Measurements from ENCODE around the gene CHCHD3. TPM values are rescaled to one million over a fixed set of nuclear protein-coding genes. Genes with fewer than 3 reads are reported as not detected.

The CHCHD3 gene
- polyA plus RNA-seq, 1 donor (not counting 4 experiments of a cell fraction or from before 2014, with no cell fraction given) = 59.2 TPM

- H2AFZ ChIP-seq (ENCODE audit: control insufficient read depth, low read length) = no peak overlapping the region
- no peaks in the 10 kb centered on the region for H3K9me3 ChIP-seq (ENCODE audit: control insufficient read depth, low read depth, low read length)
- no peaks in the 10 kb centered on the region for H3K9me1 ChIP-seq (ENCODE audit: control insufficient read depth, extremely low read depth, insufficient read depth, low read length)
- FAIRE-seq = no peak
- no peak overlapping the region for H3K4me2 ChIP-seq (ENCODE audit: control insufficient read depth, extremely low read depth, insufficient read depth, low read depth, low read length)
- H3K79me2 ChIP-seq (ENCODE audit: control insufficient read depth, insufficient read depth, low read length) = no peaks in the 10 kb centered on the region
- no peaks in the 10 kb centered on the region for H3K27me3 ChIP-seq (ENCODE audit: control insufficient read depth, extremely low read depth, insufficient read depth, low read length)
- H3K4me3 ChIP-seq (ENCODE audit: control insufficient read depth in 2 of 3, extremely low read depth in 1 of 3, insufficient read depth in 2 of 3, low read depth in 1 of 3, low read length in 3 of 3) = no peak overlapping the region
- H4K20me1 ChIP-seq (ENCODE audit: control insufficient read depth, extremely low read depth, insufficient read depth, low read length) = no peaks in the 10 kb centered on the region
- H3K36me3 ChIP-seq (ENCODE audit: control insufficient read depth in 2 of 2, extremely low read depth in 1 of 2, insufficient read depth in 2 of 2, low read length in 2 of 2) = no peaks in the 10 kb centered on the region
- no peak overlapping the region for H3K27ac ChIP-seq (ENCODE audit: control insufficient read depth, insufficient read depth, low read length)
- no peak for DNase-seq (ENCODE audit: low read depth, low spot score)
- no peaks in the 10 kb centered on the region for H3K4me1 ChIP-seq (ENCODE audit: control insufficient read depth, extremely low read depth, insufficient read depth, low read length)
- dilution Hi-C loops (cut with MboI; ENCODE audit: extremely low pct_ligation_motif_present, low sequenced_read_pairs) = no loop called here
- TF ChIP-seq EZH2 (IDR thresholded peaks at IDR 0.05; ENCODE audit: low read length) (no peak), CTCF (optimal IDR thresholded peaks at IDR 0.05 in 1 of 3, IDR thresholded peaks at IDR 0.05 in 1 of 3, conservative IDR thresholded peaks at IDR 0.05 in 1 of 3; ENCODE audit: extremely low read depth in 1 of 3, insufficient read depth in 2 of 3, low read length in 3 of 3) (no peak)
- no peak overlapping the region for H3K9ac ChIP-seq (ENCODE audit: control insufficient read depth, extremely low read depth, insufficient read depth, low read length)
These were observed 253.4 kb downstream of the CHCHD3 start for GRCh38 chr7:132828502-132828901.

GRCh38 chr7:132825932-132826835, 255.7 kb downstream of the CHCHD3 start:
- H3K27ac ChIP-seq (ENCODE audit: control insufficient read depth, insufficient read depth, low read length) = no peak overlapping the region
- no peaks in the 10 kb centered on the region for H3K4me1 ChIP-seq (ENCODE audit: control insufficient read depth, extremely low read depth, insufficient read depth, low read length)
- dilution Hi-C loops (cut with MboI; ENCODE audit: extremely low pct_ligation_motif_present, low sequenced_read_pairs) = no loop called here
- H2AFZ ChIP-seq (ENCODE audit: control insufficient read depth, low read length) = no peak overlapping the region
- no peaks in the 10 kb centered on the region for H3K9me3 ChIP-seq (ENCODE audit: control insufficient read depth, low read depth, low read length)
- no peak for TF ChIP-seq CTCF (optimal IDR thresholded peaks at IDR 0.05 in 1 of 3, IDR thresholded peaks at IDR 0.05 in 1 of 3, conservative IDR thresholded peaks at IDR 0.05 in 1 of 3; ENCODE audit: extremely low read depth in 1 of 3, insufficient read depth in 2 of 3, low read length in 3 of 3)
- no peak for TF ChIP-seq EZH2 (IDR thresholded peaks at IDR 0.05; ENCODE audit: low read length)
- H3K9me1 ChIP-seq (ENCODE audit: control insufficient read depth, extremely low read depth, insufficient read depth, low read length) = no peaks in the 10 kb centered on the region
- no peak overlapping the region for H3K4me3 ChIP-seq (ENCODE audit: control insufficient read depth in 2 of 3, extremely low read depth in 1 of 3, insufficient read depth in 2 of 3, low read depth in 1 of 3, low read length in 3 of 3)
- H4K20me1 ChIP-seq (ENCODE audit: control insufficient read depth, extremely low read depth, insufficient read depth, low read length) = no peaks in the 10 kb centered on the region
- no peak for FAIRE-seq
- H3K4me2 ChIP-seq (ENCODE audit: control insufficient read depth, extremely low read depth, insufficient read depth, low read depth, low read length) = no peak overlapping the region
- no peaks in the 10 kb centered on the region for H3K79me2 ChIP-seq (ENCODE audit: control insufficient read depth, insufficient read depth, low read length)
- no peak for DNase-seq (ENCODE audit: low read depth, low spot score)
- no peak overlapping the region for H3K9ac ChIP-seq (ENCODE audit: control insufficient read depth, extremely low read depth, insufficient read depth, low read length)
- H3K36me3 ChIP-seq (ENCODE audit: control insufficient read depth in 2 of 2, extremely low read depth in 1 of 2, insufficient read depth in 2 of 2, low read length in 2 of 2) = no peaks in the 10 kb centered on the region
- no peaks in the 10 kb centered on the region for H3K27me3 ChIP-seq (ENCODE audit: control insufficient read depth, extremely low read depth, insufficient read depth, low read length)
